Neutrophil (primary cell): Measurements from ENCODE around the gene PTPRN2.

Experiments used
- H3K27ac ChIP-seq: fragments of 200-600 bp; sonication (generic); 2 replicates; pipeline ENCODE4 v1.5.1; 2016; ENCODE audit warnings: mild to moderate bottlenecking, moderate library complexity
- H3K27me3 ChIP-seq: fragments of 200-600 bp; sonication (generic); 2 replicates; pipeline ENCODE4 v1.6.0; 2016; ENCODE audit warnings: mild to moderate bottlenecking
- H3K36me3 ChIP-seq: fragments of 200-600 bp; sonication (generic); 2 replicates; pipeline ENCODE4 v1.5.1; 2017
- H3K4me1 ChIP-seq, 2 experiments: fragments of 200-600 bp in 1 of 2; sonication (generic) in 1 of 2; 1 replicate in 1 of 2; 2 replicates in 1 of 2; pipeline versions ENCODE4 v1.5.1 to v1.6.1; 2013 to 2016; ENCODE audit warnings: low read depth in 1 of 2, low read length in 1 of 2, mild to moderate bottlenecking in 1 of 2, moderate library complexity in 1 of 2; ENCODE audit not compliant: control insufficient read depth in 1 of 2, insufficient read depth in 1 of 2
- H3K4me3 ChIP-seq, 2 experiments: fragments of 200-600 bp in 1 of 2; sonication (generic) in 1 of 2; 1 replicate in 1 of 2; 2 replicates in 1 of 2; pipeline ENCODE4 v1.5.1; 2013 to 2016; ENCODE audit warnings: low read depth in 1 of 2, low read length in 1 of 2, mild to moderate bottlenecking in 1 of 2, moderate library complexity in 1 of 2
- H3K9me3 ChIP-seq: fragments of 200-600 bp; sonication (generic); 2 replicates; pipeline ENCODE4 v1.5.1; 2016
- TF ChIP-seq, protein P1 (sequence below): fragments of 200-600 bp; sonication (generic); IDR thresholded peaks from 2 replicates; pipeline ENCODE4 v1.5.1; 2016; ENCODE audit warnings: antibody characterized with exemption

PTPRN2 gene

DNA sequence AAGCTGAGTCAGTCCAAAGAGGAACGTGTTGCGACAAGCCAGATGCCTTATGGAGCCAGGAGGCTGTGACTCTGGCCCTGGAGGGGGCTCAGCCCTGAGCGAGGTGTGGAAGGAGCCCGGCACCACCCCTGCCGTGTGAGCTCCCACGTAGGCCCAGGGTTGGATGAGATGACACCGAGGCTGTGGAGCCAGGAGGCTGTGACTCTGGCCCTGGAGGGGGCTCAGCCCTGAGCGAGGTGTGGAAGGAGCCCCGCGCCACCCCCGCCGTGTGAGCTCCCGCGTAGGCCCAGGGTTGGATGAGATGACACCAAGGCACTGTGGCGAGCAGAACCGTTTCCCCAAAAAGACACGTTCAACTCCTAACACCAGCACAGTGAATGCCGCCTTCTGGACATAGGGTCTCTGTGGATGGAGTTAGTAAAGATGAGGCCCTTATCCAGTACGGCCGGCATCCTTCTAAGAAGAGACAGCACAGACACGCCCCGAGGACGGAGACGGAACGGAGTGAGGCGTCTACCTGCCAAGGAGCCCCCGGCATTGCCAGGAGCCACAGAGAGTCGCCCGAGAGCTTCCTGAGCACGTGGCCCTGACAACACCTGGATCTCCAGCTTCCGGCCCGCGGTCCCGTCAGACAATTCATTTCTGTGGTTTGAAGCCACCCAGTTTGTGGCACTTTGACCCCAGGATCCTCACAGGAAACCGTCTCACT lies 778.3 kb downstream of the PTPRN2 start:
- no peaks in the 10 kb centered on the region for H3K36me3 ChIP-seq
- H3K27me3 ChIP-seq = peaks cover 5% of the 10 kb centered on the region
- H3K4me3 ChIP-seq = no peak overlapping the region
- no peak overlapping the region for H3K27ac ChIP-seq
- no peaks in the 10 kb centered on the region for H3K9me3 ChIP-seq
- TF ChIP-seq, protein P1, sequence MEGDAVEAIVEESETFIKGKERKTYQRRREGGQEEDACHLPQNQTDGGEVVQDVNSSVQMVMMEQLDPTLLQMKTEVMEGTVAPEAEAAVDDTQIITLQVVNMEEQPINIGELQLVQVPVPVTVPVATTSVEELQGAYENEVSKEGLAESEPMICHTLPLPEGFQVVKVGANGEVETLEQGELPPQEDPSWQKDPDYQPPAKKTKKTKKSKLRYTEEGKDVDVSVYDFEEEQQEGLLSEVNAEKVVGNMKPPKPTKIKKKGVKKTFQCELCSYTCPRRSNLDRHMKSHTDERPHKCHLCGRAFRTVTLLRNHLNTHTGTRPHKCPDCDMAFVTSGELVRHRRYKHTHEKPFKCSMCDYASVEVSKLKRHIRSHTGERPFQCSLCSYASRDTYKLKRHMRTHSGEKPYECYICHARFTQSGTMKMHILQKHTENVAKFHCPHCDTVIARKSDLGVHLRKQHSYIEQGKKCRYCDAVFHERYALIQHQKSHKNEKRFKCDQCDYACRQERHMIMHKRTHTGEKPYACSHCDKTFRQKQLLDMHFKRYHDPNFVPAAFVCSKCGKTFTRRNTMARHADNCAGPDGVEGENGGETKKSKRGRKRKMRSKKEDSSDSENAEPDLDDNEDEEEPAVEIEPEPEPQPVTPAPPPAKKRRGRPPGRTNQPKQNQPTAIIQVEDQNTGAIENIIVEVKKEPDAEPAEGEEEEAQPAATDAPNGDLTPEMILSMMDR = no peak
- H3K4me1 ChIP-seq = no peaks in the 10 kb centered on the region

DNA sequence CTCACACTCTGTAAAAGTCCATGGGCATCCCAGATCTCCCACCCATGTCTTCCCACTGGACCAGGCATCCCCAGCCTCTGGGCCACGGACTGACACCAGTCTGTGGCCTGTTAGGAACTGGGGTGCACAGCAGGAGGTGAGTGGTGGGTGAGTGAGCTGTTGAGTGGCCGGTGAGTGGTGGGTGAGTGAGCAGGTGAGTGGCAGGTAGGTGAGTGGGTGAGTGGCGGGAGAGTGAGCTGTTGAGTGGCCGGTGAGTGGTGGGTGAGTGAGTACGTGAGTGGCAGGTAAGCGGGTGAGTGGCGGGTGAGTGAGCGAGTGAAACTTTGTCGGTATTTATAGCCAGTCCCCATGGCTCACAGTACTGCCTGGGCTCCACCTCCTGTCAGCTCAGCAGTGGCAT lies 779.6 kb downstream of the PTPRN2 start:
- H3K9me3 ChIP-seq = no peaks in the 10 kb centered on the region
- TF ChIP-seq, protein P1 = no peak
- peaks cover 5% of the 10 kb centered on the region for H3K27me3 ChIP-seq
- H3K4me3 ChIP-seq = no peak overlapping the region
- no peak overlapping the region for H3K27ac ChIP-seq
- H3K36me3 ChIP-seq = no peaks in the 10 kb centered on the region
- H3K4me1 ChIP-seq = no peaks in the 10 kb centered on the region

DNA sequence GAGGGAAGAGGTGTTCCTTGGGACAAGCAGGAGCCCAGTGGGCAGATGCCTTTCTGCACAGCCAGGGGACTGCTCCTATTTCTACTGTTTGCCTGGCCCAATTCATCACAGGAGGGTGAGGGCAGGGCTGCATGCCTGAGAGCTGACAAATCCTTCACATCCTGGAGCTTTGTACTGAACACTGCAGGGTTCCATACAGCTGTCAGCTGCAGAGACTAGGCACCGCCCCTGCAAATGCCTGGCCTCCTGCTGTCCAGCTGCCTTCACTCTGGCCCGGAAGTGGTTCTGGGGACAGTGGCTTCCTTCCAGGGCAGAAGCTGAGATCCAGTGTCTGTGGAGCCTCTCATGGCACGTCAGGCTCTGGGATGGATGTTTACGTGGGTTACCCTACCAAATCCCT lies 780.1 kb downstream of the PTPRN2 start:
- no peaks in the 10 kb centered on the region for H3K36me3 ChIP-seq
- no peak overlapping the region for H3K4me3 ChIP-seq
- H3K9me3 ChIP-seq = no peaks in the 10 kb centered on the region
- H3K27me3 ChIP-seq = peaks cover 5% of the 10 kb centered on the region
- TF ChIP-seq, protein P1 = no peak
- H3K4me1 ChIP-seq = no peaks in the 10 kb centered on the region
- no peak overlapping the region for H3K27ac ChIP-seq

DNA sequence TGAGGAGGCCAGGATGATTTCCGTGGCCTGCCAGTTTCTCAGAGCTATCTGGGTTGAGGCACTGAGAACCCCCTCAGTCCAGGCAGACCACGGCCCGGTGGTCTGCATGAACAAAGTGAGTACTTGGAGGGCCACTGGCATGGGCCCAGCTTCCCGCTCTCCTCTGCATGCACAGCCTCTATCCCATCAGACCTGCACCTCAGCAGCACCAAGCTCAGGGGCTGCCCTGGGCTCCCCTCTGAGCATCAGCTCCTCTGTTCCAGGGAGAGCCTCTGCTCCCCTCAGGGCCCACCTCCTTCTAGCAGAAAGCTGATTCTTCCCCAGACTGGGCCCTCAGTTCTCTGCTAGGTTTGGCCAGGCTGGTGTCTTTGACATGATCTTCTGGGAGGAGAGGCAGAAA lies 780.9 kb downstream of the PTPRN2 start:
- no peaks in the 10 kb centered on the region for H3K36me3 ChIP-seq
- TF ChIP-seq, protein P1 = no peak

DNA sequence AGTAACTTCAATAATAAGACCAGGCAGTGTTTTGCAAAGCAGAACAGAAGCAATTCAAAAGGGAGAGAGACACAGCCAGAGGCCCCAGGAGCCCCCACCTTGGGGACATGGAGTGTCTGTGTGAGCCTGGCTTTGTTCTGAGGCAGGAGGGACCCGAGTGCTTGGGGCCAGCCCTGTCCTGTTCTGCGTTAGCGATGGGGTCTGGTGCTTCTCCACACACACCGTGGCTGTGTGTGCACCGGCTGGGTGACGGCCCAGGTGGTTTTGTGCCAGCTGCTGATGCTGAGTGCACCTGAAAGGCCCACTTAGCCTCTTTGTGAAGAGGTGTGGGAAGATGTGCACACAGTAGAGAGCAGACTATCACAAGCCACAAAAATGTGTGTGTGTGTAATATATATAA lies 781.9 kb downstream of the PTPRN2 start:
- H3K9me3 ChIP-seq = no peaks in the 10 kb centered on the region
- peaks cover 5% of the 10 kb centered on the region for H3K27me3 ChIP-seq
- no peak overlapping the region for H3K27ac ChIP-seq
- no peaks in the 10 kb centered on the region for H3K4me1 ChIP-seq
- no peaks in the 10 kb centered on the region for H3K36me3 ChIP-seq
- H3K4me3 ChIP-seq = no peak overlapping the region
- TF ChIP-seq, protein P1 = no peak

More for the DNA sequence above, 780.9 kb downstream of the PTPRN2 start:
- Histone ChIP-seq H3K9me3 (no peaks in the 10 kb centered on the region), H3K27ac (no peak overlapping the region), H3K4me1 (no peaks in the 10 kb centered on the region), H3K4me3 (no peak overlapping the region), H3K27me3 (peaks cover 5% of the 10 kb centered on the region)
